SK-N-SH (cell line): ENCODE data around the gene WDR75. TPM values are rescaled to one million over a fixed set of nuclear protein-coding genes. Genes with fewer than 3 reads are reported as not detected.

ENCODE experiments used
- CTCF ChIA-PET: fragments of 300-600, 350-600 bp; formaldehyde crosslinking; extraction: SDS; loops from one replicate; lab custom pipeline; 2021; lab: Yijun Ruan, JAX
- POLR2A ChIA-PET: fragments of 350-600 bp; sonication (Branson Sonifier 250); formaldehyde crosslinking; extraction: SDS; loops from one replicate; lab custom pipeline; 2020; ENCODE audit warnings: antibody characterized with exemption, inconsistent platforms; lab: Yijun Ruan, JAX
- DNase-seq: peaks from one replicate; pipeline ENCODE4 v3.0.0; 2012
- H2AFZ ChIP-seq: fragments of 200-600 bp; sonication (generic); 2 replicates; pipeline ENCODE4 v1.8.1; 2016; ENCODE audit warnings: antibody characterized with exemption, mild to moderate bottlenecking, low read depth
- H3F3A ChIP-seq: fragments of 200-600 bp; sonication (generic); replicated peaks from 2 replicates; pipeline ENCODE3; 2016; ENCODE audit warnings: antibody characterized with exemption, mild to moderate bottlenecking; ENCODE audit not compliant: insufficient read depth
- H3K27ac ChIP-seq, 2 experiments: fragments of 200-500 bp in 1 of 2; fragments of 200-600 bp in 1 of 2; sonication (Bioruptor generic) in 1 of 2; sonication (generic), shearing (Covaris generic) in 1 of 2; 2 replicates each; pipeline versions ENCODE4 v1.5.1 to v1.6.1; 2014 to 2016; ENCODE audit warnings: low read depth in 2 of 2, inconsistent platforms in 1 of 2, low read length in 1 of 2, mild to moderate bottlenecking in 1 of 2, mixed read lengths in 1 of 2
- H3K27me3 ChIP-seq: fragments of 200-600 bp; sonication (generic), shearing (Covaris generic); 2 replicates; pipeline ENCODE4 v1.6.1; 2016; ENCODE audit warnings: mixed run types; ENCODE audit not compliant: insufficient read depth
- H3K36me3 ChIP-seq, 2 experiments: fragments of 200-500 bp in 1 of 2; fragments of 200-600 bp in 1 of 2; sonication (Bioruptor generic) in 1 of 2; sonication (generic) in 1 of 2; replicated peaks in 1 of 2; 2 replicates each; pipeline versions ENCODE3 to v1.5.1; 2014 to 2016; ENCODE audit warnings: low read length in 1 of 2, mild to moderate bottlenecking in 1 of 2; ENCODE audit not compliant: insufficient read depth in 2 of 2, control insufficient read depth in 1 of 2
- H3K4me1 ChIP-seq, 2 experiments: fragments of 200-500 bp in 1 of 2; fragments of 200-600 bp in 1 of 2; sonication (Bioruptor generic) in 1 of 2; sonication (generic), shearing (Covaris generic) in 1 of 2; 2 replicates each; pipeline versions ENCODE4 v1.5.1 to v1.6.1; 2014 to 2016; ENCODE audit warnings: low read depth in 1 of 2, low read length in 1 of 2, mixed run types in 1 of 2; ENCODE audit not compliant: insufficient read depth in 2 of 2, control insufficient read depth in 1 of 2
- H3K4me2 ChIP-seq: fragments of 200-600 bp; sonication (generic), shearing (Covaris generic); 2 replicates; pipeline ENCODE4 v1.6.1; 2017; ENCODE audit warnings: mixed run types
- H3K4me3 ChIP-seq, 2 experiments: fragments of 200-500 bp in 1 of 2; fragments of 200-600 bp in 1 of 2; sonication (Bioruptor generic) in 1 of 2; sonication (generic), shearing (Covaris generic) in 1 of 2; 2 replicates each; pipeline versions ENCODE4 v1.5.1 to v1.8.1; 2014 to 2016; ENCODE audit warnings: low read depth in 2 of 2, inconsistent platforms in 1 of 2, low read length in 1 of 2, mild to moderate bottlenecking in 1 of 2, mixed read lengths in 1 of 2, moderate library complexity in 1 of 2
- H3K79me2 ChIP-seq: fragments of 200-600 bp; sonication (generic); 2 replicates; pipeline ENCODE4 v1.8.1; 2017; ENCODE audit warnings: mild to moderate bottlenecking; ENCODE audit not compliant: insufficient read depth
- H3K9ac ChIP-seq: fragments of 200-600 bp; sonication (generic); 2 replicates; pipeline ENCODE4 v1.6.1; 2017; ENCODE audit warnings: mixed run types
- H3K9me2 ChIP-seq: fragments of 200-600 bp; sonication (generic); 2 replicates; pipeline ENCODE4 v1.6.1; 2017; ENCODE audit warnings: mixed run types
- H3K9me3 ChIP-seq: fragments of 200-600 bp; sonication (generic); 2 replicates; pipeline ENCODE4 v1.6.1; 2017; ENCODE audit warnings: mixed run types, mild to moderate bottlenecking, moderate library complexity
- H4K20me1 ChIP-seq: fragments of 200-600 bp; sonication (generic); 2 replicates; pipeline ENCODE4 v1.6.1; 2017; ENCODE audit warnings: mild to moderate bottlenecking, mixed run types; ENCODE audit not compliant: insufficient read depth
- FOXM1 ChIP-seq: IDR thresholded peaks from 2 replicates; pipeline ENCODE4 v1.4.0; 2012; ENCODE audit warnings: low read depth, mild to moderate bottlenecking
- JUND ChIP-seq: IDR thresholded peaks from 2 replicates; pipeline ENCODE4 v1.4.0; 2012
- MXI1 ChIP-seq: IDR thresholded peaks from 2 replicates; pipeline ENCODE4 v1.6.1; 2012; ENCODE audit warnings: mild to moderate bottlenecking, low read depth, low read length, improper control_type of control experiment
- RAD21 ChIP-seq: IDR thresholded peaks from 2 replicates; pipeline ENCODE4 v1.6.1; 2012; ENCODE audit warnings: mild to moderate bottlenecking, low read length
- RCOR1 ChIP-seq: fragments of 150-350 bp; IDR thresholded peaks from 2 replicates; pipeline ENCODE4 v1.6.1; 2017; ENCODE audit warnings: antibody characterized with exemption, low read length
- REST ChIP-seq: IDR thresholded peaks from 2 replicates; pipeline ENCODE4 v1.6.1; 2012; ENCODE audit warnings: mild to moderate bottlenecking, low read depth, low read length, moderate library complexity
- TAF1 ChIP-seq: IDR thresholded peaks from 2 replicates; pipeline ENCODE4 v1.6.1; 2012; ENCODE audit warnings: low read depth, mild to moderate bottlenecking, low read length, moderate library complexity, borderline replicate concordance
- TEAD4 ChIP-seq: IDR thresholded peaks from 2 replicates; pipeline ENCODE4 v1.4.0; 2012; ENCODE audit warnings: mild to moderate bottlenecking, borderline replicate concordance; ENCODE audit not compliant: insufficient read depth
- USF1 ChIP-seq: IDR thresholded peaks from 2 replicates; pipeline ENCODE4 v1.4.0; 2012; ENCODE audit warnings: low read depth, borderline replicate concordance
- WGBS: methylation state at CpG from one replicate; pipeline ENCODE4 v1.1.6; 2017; ENCODE audit warnings: low lambda C conversion rate; 5-methylcytosine and 5-hydroxymethylcytosine counted together
- polyA plus RNA-seq, 3 experiments: library from polyadenylated mRNA; depleted of rRNA; stranded (reverse); fragments of >200 nt; gene quantifications; 2 replicates each; pipeline ENCODE4 v1.2.3, GENCODE V29; 2012

WDR75 gene
- polyA plus RNA-seq, 1 of the 3 experiments (the other 2 are of a cell fraction) = 25.6 TPM

GRCh38 chr2:189522435-189523151, 81.3 kb downstream of the WDR75 start:
- no peaks in the 10 kb centered on the region for H3K4me1 ChIP-seq
- DNase-seq = no peak
- H3F3A ChIP-seq = no peaks in the 10 kb centered on the region
- H3K27me3 ChIP-seq = no peaks in the 10 kb centered on the region
- no peak overlapping the region for H3K4me3 ChIP-seq
- POLR2A ChIA-PET = no interaction called here
- TF ChIP-seq REST = no peak
- no peak for TF ChIP-seq TEAD4
- no peak for TF ChIP-seq USF1
- no peak for TF ChIP-seq MXI1
- TF ChIP-seq TAF1 = no peak
- TF ChIP-seq JUND = no peak
- no peak for TF ChIP-seq RCOR1
- TF ChIP-seq FOXM1 = no peak
- TF ChIP-seq RAD21 = no peak
- H3K27ac ChIP-seq = no peak overlapping the region
- CTCF ChIA-PET = no interaction called here
- no peak overlapping the region for H3K9ac ChIP-seq
- no peaks in the 10 kb centered on the region for H3K79me2 ChIP-seq
- H4K20me1 ChIP-seq = no peaks in the 10 kb centered on the region
- H3K4me2 ChIP-seq = no peak overlapping the region
- no peaks in the 10 kb centered on the region for H3K9me3 ChIP-seq
- no peaks in the 10 kb centered on the region for H3K36me3 ChIP-seq
- H3K9me2 ChIP-seq = no peaks in the 10 kb centered on the region
- no peak overlapping the region for H2AFZ ChIP-seq
- 72% methylated on average over 5 of the region's 5 CpGs for WGBS

- DNase-seq = no peak
- Histone ChIP-seq H3K79me2 (no peaks in the 10 kb centered on the region), H3K4me2 (no peak overlapping the region), H3K9ac (no peak overlapping the region)
- CTCF ChIA-PET = no interaction called here
- POLR2A ChIA-PET = no interaction called here
- TF ChIP-seq REST = no peak
- TF ChIP-seq, all 33 proteins: peak for 0
- no peak overlapping the region for H2AFZ ChIP-seq
- H3K4me3 ChIP-seq = no peak overlapping the region
- H3K27me3 ChIP-seq = no peaks in the 10 kb centered on the region
- no peaks in the 10 kb centered on the region for H3K9me3 ChIP-seq
- 74% methylated on average over 4 of the region's 4 CpGs for WGBS
- H3K36me3 ChIP-seq = no peaks in the 10 kb centered on the region
- H3K9me2 ChIP-seq = no peaks in the 10 kb centered on the region
- H4K20me1 ChIP-seq = no peaks in the 10 kb centered on the region
- no peaks in the 10 kb centered on the region for H3F3A ChIP-seq
- no peak overlapping the region for H3K27ac ChIP-seq
- H3K4me1 ChIP-seq = 0 out of 4 replicates have a peak, but pooled peaks cover 0 to 3% of the 10 kb centered on the region in 2 experiments
These were observed 83.5 kb downstream of the WDR75 start for GRCh38 chr2:189524746-189525145.
